ENCODE data around the gene CFAP251. TPM values are rescaled to one million over a fixed set of nuclear protein-coding genes. Genes with fewer than 3 reads are reported as not detected.
A peak's percentile ranks its signal among the peaks of the same experiment; 100 is the strongest.

Gene CFAP251
- total RNA-seq, 2 experiments from 2014 or later: 0.59 to 0.65 TPM

DNA sequence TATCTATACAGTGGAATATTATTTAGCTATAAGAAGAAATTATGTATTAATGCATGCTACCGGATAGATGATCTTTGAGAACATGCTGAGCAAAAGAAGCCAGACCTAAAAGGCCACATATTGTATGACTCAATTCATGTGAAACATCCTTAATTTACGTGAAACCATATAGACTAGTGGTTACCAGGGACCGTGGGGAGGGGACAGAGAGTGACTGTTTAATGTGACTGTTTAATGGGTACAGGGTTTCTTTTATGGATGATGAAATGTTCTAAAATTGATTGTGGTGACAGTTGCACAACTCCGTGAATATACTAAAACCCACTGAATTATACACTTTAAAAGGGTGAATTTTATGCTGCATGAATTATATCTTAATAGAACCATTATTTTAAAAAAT, 94.7 kb downstream of the CFAP251 start:
- H3K27ac Mint-ChIP-seq: no peak overlapping the region
- H3K9me3 Mint-ChIP-seq (ENCODE audit: low read depth): no peaks in the 10 kb centered on the region
- H3K36me3 Mint-ChIP-seq (ENCODE audit: low read depth): no peaks in the 10 kb centered on the region
- POLR2A ChIA-PET: no interaction called here
- intact Hi-C loops (cut with DNase I, micrococcal nuclease): no loop called here
- no peak for DNase-seq
- ATAC-seq: peak; percentile 61
- H3K4me3 Mint-ChIP-seq: no peak overlapping the region
- CTCF ChIA-PET: interaction anchor here (1.1 kb wide), 1 partner anchor 95 kb away, joined by 4 read pairs; the partner anchor contains the start of gene CFAP251
- H3K4me1 Mint-ChIP-seq: peaks cover 11% of the 10 kb centered on the region
- H3K27me3 Mint-ChIP-seq: peaks cover 3% of the 10 kb centered on the region

GRCh38 chr12:122013791-122014590, 95.6 kb downstream of the CFAP251 start:
- Mint-ChIP-seq H3K27me3 (peaks cover 3% of the 10 kb centered on the region), H3K27ac (no peak overlapping the region), H3K4me3 (no peak overlapping the region), H3K36me3 (ENCODE audit: low read depth) (no peaks in the 10 kb centered on the region), H3K4me1 (peaks cover 11% of the 10 kb centered on the region), H3K9me3 (ENCODE audit: low read depth) (no peaks in the 10 kb centered on the region)
- intact Hi-C loops (cut with DNase I, micrococcal nuclease): no loop called here
- ChIA-PET CTCF (interaction anchor here (0.6 to 1.1 kb wide), 4 partner anchors 14 to 559 kb away, joined by 3 to 4 read pairs (median 4); partner anchors contain the start of gene CFAP251), POLR2A (no interaction called here)
- DNase-seq (peak; percentile 53), ATAC-seq (peak; percentile 70)

GRCh38 chr12:122014781-122015180, 96.4 kb downstream of the CFAP251 start:
- no peaks in the 10 kb centered on the region for H3K36me3 Mint-ChIP-seq (ENCODE audit: low read depth)
- intact Hi-C loops (cut with DNase I, micrococcal nuclease): no loop called here
- ChIA-PET POLR2A (no interaction called here), CTCF (interaction anchor here (0.6 kb wide), 1 partner anchor 16 kb away, joined by 3 read pairs; no protein-coding TSS in a partner anchor)
- peaks cover 6% of the 10 kb centered on the region for H3K27me3 Mint-ChIP-seq
- H3K4me3 Mint-ChIP-seq: no peak overlapping the region
- no peaks in the 10 kb centered on the region for H3K9me3 Mint-ChIP-seq (ENCODE audit: low read depth)
- no peak for ATAC-seq
- H3K27ac Mint-ChIP-seq: no peak overlapping the region
- DNase-seq: no peak
- peaks cover 11% of the 10 kb centered on the region for H3K4me1 Mint-ChIP-seq

DNA sequence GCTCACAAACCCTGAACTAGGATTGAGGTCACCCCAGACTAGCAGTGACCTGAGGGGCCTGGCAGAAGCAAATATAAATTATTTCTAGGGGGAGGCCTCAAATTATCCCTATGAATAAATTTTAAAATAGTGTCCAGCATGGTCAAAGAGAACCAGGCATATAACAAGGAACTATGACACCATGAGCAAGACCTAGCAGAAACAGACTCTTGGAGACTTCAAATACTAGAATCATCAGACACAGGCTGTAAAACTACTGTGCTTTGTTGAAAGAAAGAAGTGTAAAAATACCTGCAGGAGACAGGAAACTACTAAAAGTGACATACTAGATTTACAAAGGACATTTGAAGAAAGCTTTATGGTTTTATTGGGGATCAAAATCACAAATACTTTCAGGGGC, 100.1 kb downstream of the CFAP251 start:
- H3K27me3 Mint-ChIP-seq: peaks cover 13% of the 10 kb centered on the region
- H3K4me3 Mint-ChIP-seq: no peak overlapping the region
- ChIA-PET CTCF (interaction anchor here (0.6 to 2.0 kb wide), 4 partner anchors 90 to 442 kb away, joined by 3 to 7 read pairs (median 4); partner anchors contain the start of gene CFAP251), POLR2A (no interaction called here)
- H3K27ac Mint-ChIP-seq: no peak overlapping the region
- intact Hi-C loops (cut with DNase I, micrococcal nuclease): no loop called here
- H3K4me1 Mint-ChIP-seq: peaks cover 11% of the 10 kb centered on the region
- no peaks in the 10 kb centered on the region for H3K36me3 Mint-ChIP-seq (ENCODE audit: low read depth)
- no peak for ATAC-seq
- no peaks in the 10 kb centered on the region for H3K9me3 Mint-ChIP-seq (ENCODE audit: low read depth)
- DNase-seq: no peak

- Mint-ChIP-seq H3K27ac (no peak overlapping the region), H3K4me3 (no peak overlapping the region), H3K27me3 (peaks cover 13% of the 10 kb centered on the region), H3K4me1 (peaks cover 9% of the 10 kb centered on the region), H3K9me3 (ENCODE audit: low read depth) (no peaks in the 10 kb centered on the region), H3K36me3 (ENCODE audit: low read depth) (no peaks in the 10 kb centered on the region)
- ChIA-PET POLR2A (no interaction called here), CTCF (interaction anchor here (1.0 to 2.0 kb wide), 2 partner anchors 90 to 100 kb away, joined by 4 to 7 read pairs; partner anchors contain the start of gene CFAP251)
- no peak for DNase-seq
- intact Hi-C loops (cut with DNase I, micrococcal nuclease): no loop called here
- ATAC-seq: no peak
Measured at GRCh38 chr12:122018937-122019336, 100.5 kb downstream of the CFAP251 start.

DNA sequence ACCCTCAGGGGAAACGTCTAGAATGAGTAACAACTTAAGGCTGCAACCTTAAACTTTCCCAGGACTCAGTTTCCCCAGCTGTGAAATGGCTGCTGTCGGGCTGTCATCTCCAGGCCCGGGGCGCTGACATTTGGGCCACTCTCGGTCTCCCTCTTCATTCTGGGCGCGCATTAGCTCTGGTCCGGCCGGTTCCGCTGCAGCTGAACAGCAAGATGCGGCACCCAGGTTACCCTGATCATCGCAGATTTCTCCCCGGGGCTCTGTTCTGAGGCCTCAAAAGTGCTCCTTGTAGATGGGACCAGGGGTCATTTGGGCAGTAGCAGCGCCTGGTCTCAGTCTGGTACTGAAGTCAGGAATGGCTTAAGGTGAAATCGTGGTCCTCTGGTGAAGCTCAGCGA, 102.4 kb downstream of the CFAP251 start:
- no peak for DNase-seq
- H3K4me3 Mint-ChIP-seq: peak overlapping the region; percentile 72
- intact Hi-C loops (cut with DNase I, micrococcal nuclease): no loop called here
- ChIA-PET POLR2A (interaction anchor here (0.6 kb wide), 1 partner anchor 992 kb away, joined by 3 read pairs; no protein-coding TSS in a partner anchor), CTCF (interaction anchor here (0.6 to 0.9 kb wide), 2 partner anchors 9 to 141 kb away, joined by 3 to 4 read pairs; no protein-coding TSS in a partner anchor)
- peaks cover 13% of the 10 kb centered on the region for H3K27me3 Mint-ChIP-seq
- H3K9me3 Mint-ChIP-seq (ENCODE audit: low read depth): no peaks in the 10 kb centered on the region
- ATAC-seq: no peak
- peaks cover 5% of the 10 kb centered on the region for H3K4me1 Mint-ChIP-seq
- H3K27ac Mint-ChIP-seq: peak overlapping the region; percentile 77
- no peaks in the 10 kb centered on the region for H3K36me3 Mint-ChIP-seq (ENCODE audit: low read depth)

DNA sequence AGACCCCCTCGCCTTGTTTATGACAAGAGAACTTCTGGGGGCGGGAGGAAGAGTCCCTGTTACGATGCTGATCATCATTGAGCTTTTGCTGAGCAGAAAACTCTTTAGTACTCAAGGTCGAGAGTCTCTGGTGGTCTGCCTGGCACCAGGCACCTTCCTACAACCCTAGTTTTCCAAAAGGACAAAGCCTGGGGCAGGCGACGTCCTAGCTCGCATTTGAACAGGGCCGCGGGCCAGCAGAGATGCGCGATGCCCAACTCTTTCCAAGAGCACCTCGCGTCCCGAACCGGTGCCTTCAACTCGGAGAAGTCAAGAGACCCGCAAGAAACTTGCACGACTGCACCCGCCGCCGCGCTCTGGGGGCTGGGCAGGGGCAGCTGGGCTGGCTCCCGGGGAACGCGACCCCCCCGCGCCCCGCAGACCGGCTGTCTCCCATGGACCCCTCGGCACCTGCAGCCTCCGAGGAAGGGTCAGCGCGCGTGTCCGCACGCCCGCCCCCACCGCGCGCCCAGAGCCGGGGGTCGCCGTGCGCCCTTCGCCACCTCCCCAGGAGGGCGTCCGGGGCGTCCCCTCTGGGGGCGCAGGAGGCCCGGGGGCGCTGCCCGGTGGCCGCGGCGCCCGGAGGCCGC, 102.9 kb downstream of the CFAP251 start:
- Mint-ChIP-seq H3K4me3 (peak overlapping the region; percentile 85), H3K4me1 (peaks cover 5% of the 10 kb centered on the region), H3K9me3 (ENCODE audit: low read depth) (no peaks in the 10 kb centered on the region), H3K27ac (peak overlapping the region; percentile 77), H3K27me3 (peaks cover 13% of the 10 kb centered on the region), H3K36me3 (ENCODE audit: low read depth) (no peaks in the 10 kb centered on the region)
- CTCF ChIA-PET: interaction anchor here (0.6 to 0.9 kb wide), 2 partner anchors 9 to 140 kb away, joined by 3 to 4 read pairs; no protein-coding TSS in a partner anchor
- ATAC-seq (no peak), DNase-seq (peak; percentile 34)
- intact Hi-C loops (cut with DNase I, micrococcal nuclease): no loop called here
- POLR2A ChIA-PET: interaction anchor here (0.6 kb wide), 1 partner anchor 992 kb away, joined by 3 read pairs; no protein-coding TSS in a partner anchor

- ChIA-PET CTCF (interaction anchor here (1.4 kb wide), 1 partner anchor 30 kb away, joined by 4 read pairs; no protein-coding TSS in a partner anchor), POLR2A (no interaction called here)
- peak within 1 kb of the TSS; percentile 85 for H3K4me3 Mint-ChIP-seq
- H3K27me3 Mint-ChIP-seq: peaks cover 13% of the 10 kb centered on the region
- H3K9me3 Mint-ChIP-seq (ENCODE audit: low read depth): no peaks in the 10 kb centered on the region
- peak within 1 kb of the TSS; percentile 78 for H3K27ac Mint-ChIP-seq
- peaks cover 5% of the 10 kb centered on the region for H3K4me1 Mint-ChIP-seq
- intact Hi-C loops (cut with DNase I, micrococcal nuclease): loop anchor here (1.0 to 2.0 kb wide), 3 partner anchors 29 to 104 kb away; partner anchors contain the start of gene CFAP251 (in 2 of the 2)
- peak; percentile 83 for ATAC-seq
- no peaks in the 10 kb centered on the region for H3K36me3 Mint-ChIP-seq (ENCODE audit: low read depth)
- peak; percentile 75 for DNase-seq
Measured at GRCh38 chr12:122021822-122022392, 103.5 kb downstream of the CFAP251 start, which contains the start of gene BCL7A. BCL7A (plus strand) TSS chr12:122021884; CDS start chr12:122022092, 208 bp downstream.

- Mint-ChIP-seq H3K27me3 (peaks cover 13% of the 10 kb centered on the region), H3K36me3 (ENCODE audit: low read depth) (no peaks in the 10 kb centered on the region), H3K4me3 (peak overlapping the region; percentile 75), H3K9me3 (ENCODE audit: low read depth) (no peaks in the 10 kb centered on the region), H3K27ac (peak overlapping the region; percentile 56), H3K4me1 (peaks cover 5% of the 10 kb centered on the region)
- DNase-seq: peak; percentile 64
- intact Hi-C loops (cut with DNase I, micrococcal nuclease): loop anchor here (1.0 to 2.0 kb wide), 3 partner anchors 30 to 104 kb away; partner anchors contain the start of gene CFAP251 (in 2 of the 2)
- CTCF ChIA-PET: interaction anchor here (0.7 to 1.4 kb wide), 4 partner anchors 16 to 529 kb away, joined by 3 to 4 read pairs (median 4); no protein-coding TSS in a partner anchor
- POLR2A ChIA-PET: interaction anchor here (0.5 to 1.0 kb wide), 2 partner anchors 31 to 169 kb away, joined by 3 to 5 read pairs; no protein-coding TSS in a partner anchor
- peak; percentile 25 for ATAC-seq
Measured at GRCh38 chr12:122022393-122023338, 104.3 kb downstream of the CFAP251 start.
